ENCODE measurements around the gene CXXC5.
"Not testable (repeated sequence)": the region's sequence is repeated elsewhere in the genome, so short reads cannot be mapped to it uniquely, and the experiment has no call there.

CXXC5 gene

DNA sequence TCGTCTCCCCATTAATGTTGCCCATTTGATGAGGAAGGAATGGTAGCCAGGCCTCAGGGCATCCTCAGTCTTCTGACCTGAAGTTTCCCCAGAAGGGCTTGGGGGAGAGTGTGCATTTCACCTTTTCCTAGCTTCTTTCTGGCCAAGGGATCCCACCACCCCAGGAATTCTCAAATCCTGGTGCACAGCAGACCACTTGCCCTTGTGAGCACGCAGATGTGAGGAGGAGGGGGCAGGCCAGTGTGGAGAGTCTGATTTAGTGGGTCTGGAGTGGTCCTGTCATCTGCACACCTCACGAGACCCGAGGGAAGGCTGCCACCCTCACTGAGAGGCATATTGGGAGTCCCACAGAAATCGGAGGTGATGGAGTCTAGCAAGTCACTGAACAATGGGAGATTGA, 64.3 kb downstream of the CXXC5 start:
- peak; percentile 7 for DNase-seq (ENCODE audit: low spot score)

- not testable (repeated sequence) for DNase-seq (ENCODE audit: low spot score)
Measured at GRCh38 chr5:139713898-139714297, 65.7 kb downstream of the CXXC5 start.

DNA sequence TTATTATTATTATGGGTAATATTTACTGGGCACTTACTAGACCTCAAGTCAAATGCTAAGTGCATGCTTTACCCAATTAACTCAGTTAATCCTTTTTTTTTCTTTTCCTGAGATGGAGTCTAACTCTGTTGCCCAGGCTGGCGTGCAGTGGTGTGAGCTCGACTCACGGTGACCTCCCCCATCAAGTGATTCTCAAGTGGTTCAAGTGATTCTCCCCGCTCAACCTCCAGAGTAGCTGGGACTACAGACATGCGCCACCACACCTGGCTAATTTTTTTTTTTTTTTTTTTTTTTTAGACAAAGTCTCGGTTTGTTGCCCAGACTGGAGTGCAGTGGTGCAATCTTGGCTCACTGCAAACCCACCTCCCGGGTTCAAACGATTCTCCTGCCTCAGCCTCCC, 69.1 kb downstream of the CXXC5 start:
- no peak for DNase-seq (ENCODE audit: low spot score)

- not testable (repeated sequence) for DNase-seq (ENCODE audit: low spot score)
Measured at GRCh38 chr5:139718403-139718802, 70.3 kb downstream of the CXXC5 start.

- DNase-seq (ENCODE audit: low spot score): not testable (repeated sequence)
Measured at GRCh38 chr5:139719970-139720369, 71.8 kb downstream of the CXXC5 start.

- peak; percentile 1 for DNase-seq (ENCODE audit: low spot score)
Measured at GRCh38 chr5:139723986-139724587, 75.9 kb downstream of the CXXC5 start.

DNA sequence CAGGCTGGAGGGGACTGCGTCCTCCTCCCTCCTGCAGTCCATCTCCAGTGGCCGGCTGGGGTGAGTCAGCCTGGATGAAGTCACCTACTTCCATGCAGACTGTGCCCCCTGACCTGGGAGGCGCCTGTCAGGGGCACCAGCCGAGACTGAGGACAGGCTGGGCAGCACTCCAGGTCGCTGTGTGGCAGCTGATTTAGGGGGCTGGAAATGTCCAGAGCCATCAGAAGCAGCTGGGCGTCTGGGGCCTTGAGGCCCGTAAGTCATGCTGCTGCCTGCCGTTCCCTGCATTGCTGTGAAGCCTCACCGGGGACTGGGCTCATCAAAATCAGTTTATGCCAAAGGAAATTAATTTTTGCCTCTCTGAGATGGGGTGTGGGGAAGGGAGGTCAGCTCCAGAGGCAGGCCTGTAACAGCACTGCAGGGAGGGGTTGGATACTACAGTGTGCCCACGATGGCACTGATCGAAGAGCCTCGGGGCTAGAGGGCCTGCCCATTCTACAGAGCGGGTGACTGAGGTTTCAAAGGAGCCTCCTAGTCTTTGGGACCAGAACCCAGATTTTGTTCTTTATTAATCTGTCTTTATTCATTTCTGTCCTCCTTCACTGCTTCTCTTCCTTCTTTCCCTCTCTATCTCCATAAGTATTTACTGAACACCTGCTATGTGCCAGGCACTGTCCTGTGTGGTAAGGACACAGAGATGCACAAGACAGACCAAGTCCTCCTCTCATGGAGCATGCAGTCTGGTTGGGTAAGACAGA, 77.1 kb downstream of the CXXC5 start:
- peak; percentile 70 for DNase-seq (ENCODE audit: low spot score)

- no peak for DNase-seq (ENCODE audit: low spot score)
Measured at GRCh38 chr5:139726248-139726647, 78.1 kb downstream of the CXXC5 start.

GRCh38 chr5:139727615-139728014, 79.5 kb downstream of the CXXC5 start:
- DNase-seq (ENCODE audit: low spot score): not testable (repeated sequence)

DNA sequence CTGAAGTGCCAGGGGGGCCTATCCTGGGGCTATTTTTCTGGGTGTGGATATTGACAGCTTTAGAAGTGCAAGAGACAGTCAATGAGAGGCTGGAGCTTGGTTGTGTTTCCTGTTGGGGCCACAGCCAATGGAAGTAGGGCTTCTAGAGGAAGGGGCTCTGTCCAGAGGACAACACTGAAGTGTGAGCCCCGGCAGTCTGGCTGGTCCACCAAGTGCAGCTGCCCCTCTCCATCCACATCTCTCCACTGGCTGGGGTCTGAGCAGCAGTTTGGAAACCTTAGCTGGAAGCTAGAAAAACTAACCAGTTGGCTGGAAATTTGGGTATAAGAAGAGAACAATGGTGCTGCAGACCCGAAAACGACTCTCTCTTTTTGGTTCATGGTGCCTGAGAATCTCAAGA, 83.1 kb downstream of the CXXC5 start:
- DNase-seq (ENCODE audit: low spot score): no peak

GRCh38 chr5:139732019-139732418, 83.9 kb downstream of the CXXC5 start:
- DNase-seq (ENCODE audit: low spot score): no peak

DNA sequence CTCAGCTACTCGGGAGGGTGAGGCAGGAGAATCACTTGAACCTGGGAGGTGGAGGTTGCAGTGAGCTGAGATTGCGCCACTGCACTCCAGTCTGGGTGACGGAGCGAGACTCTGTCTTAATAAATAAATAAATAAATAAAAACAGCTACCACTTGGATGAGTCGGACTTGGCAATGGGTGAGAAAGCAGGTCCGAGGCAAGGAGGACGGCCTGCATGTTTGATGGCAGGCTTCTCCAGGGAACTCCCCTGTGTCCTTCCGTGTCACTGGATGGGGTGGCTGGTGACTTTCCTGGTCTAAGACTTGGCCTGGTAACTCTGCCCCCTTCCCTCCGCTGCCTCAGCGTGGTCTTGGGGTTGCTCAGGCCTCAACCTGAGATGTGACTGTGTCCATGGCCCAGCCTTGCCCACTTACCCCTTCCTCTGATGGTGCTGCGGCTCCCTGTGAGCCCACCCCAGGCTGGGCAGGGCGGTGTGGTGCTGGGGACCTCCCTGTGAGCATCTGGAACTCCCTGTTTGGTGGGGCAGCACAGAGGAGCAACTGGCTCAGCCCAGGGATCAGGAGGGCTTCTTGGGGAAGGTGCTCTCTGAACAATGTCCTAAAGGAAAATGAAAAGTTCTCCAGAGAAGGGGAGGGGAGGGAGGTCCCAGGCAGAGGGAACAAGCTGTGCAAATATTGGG, 85.0 kb downstream of the CXXC5 start:
- DNase-seq (ENCODE audit: low spot score): no peak
